HL-60/S4 treated with phorbol 12-myristate 13-acetate at 8.2 ng/mL for 4 days and 3 days (cell line): ENCODE results near the gene BRD4.
"Not testable (repeated sequence)": the region's sequence is repeated elsewhere in the genome, so short reads cannot be mapped to it uniquely, and the experiment has no call there.

Experiments
- in situ Hi-C: fragments of 300-500 bp; cut with MboI; formaldehyde crosslinking; loops from 2 replicates; pipeline ENCODE4 v1.15.0; 2022; ENCODE audit warnings: low sequenced_read_pairs

Gene BRD4

GRCh38 chr19:15332311-15332996 is at the start of gene BRD4:
BRD4 (minus strand) TSS chr19:15332539; CDS start chr19:15273099, 59,440 bp downstream.
- in situ Hi-C loops, result no loop called here

- in situ Hi-C loops, result no loop called here
Observed at GRCh38 chr19:15381864-15382263, 49.5 kb upstream of the BRD4 start.

GRCh38 chr19:15381429-15381828 is 49.1 kb upstream of the BRD4 start:
- in situ Hi-C loops, result no loop called here

GRCh38 chr19:15379999-15380647 is 47.8 kb upstream of the BRD4 start:
- in situ Hi-C loops, result no loop called here

- in situ Hi-C loops, result no loop called here
Observed at GRCh38 chr19:15379083-15379998, 47.0 kb upstream of the BRD4 start, which contains the start of gene AKAP8. AKAP8 (minus strand) TSS chr19:15379787; CDS start chr19:15379731, 56 bp downstream.

GRCh38 chr19:15378534-15379082 is 46.3 kb upstream of the BRD4 start:
- in situ Hi-C loops, result no loop called here

- in situ Hi-C loops, result no loop called here
Observed at GRCh38 chr19:15374796-15375440, 42.6 kb upstream of the BRD4 start.

GRCh38 chr19:15374105-15374651 is 41.8 kb upstream of the BRD4 start:
- in situ Hi-C loops, result no loop called here

- in situ Hi-C loops, result no loop called here
Observed at GRCh38 chr19:15373644-15374043, 41.3 kb upstream of the BRD4 start.

GRCh38 chr19:15372891-15373301 is 40.6 kb upstream of the BRD4 start:
- in situ Hi-C loops, result no loop called here

GRCh38 chr19:15372470-15372869 is 40.1 kb upstream of the BRD4 start:
- in situ Hi-C loops, result no loop called here

- in situ Hi-C loops, result no loop called here
Observed at GRCh38 chr19:15371786-15372380, 39.5 kb upstream of the BRD4 start.

GRCh38 chr19:15371119-15371518 is 38.8 kb upstream of the BRD4 start:
- in situ Hi-C loops, result no loop called here

- in situ Hi-C loops, result no loop called here
Observed at GRCh38 chr19:15369594-15369891, 37.2 kb upstream of the BRD4 start.

- in situ Hi-C loops, result no loop called here
Observed at GRCh38 chr19:15368798-15369593, 36.7 kb upstream of the BRD4 start.

GRCh38 chr19:15368051-15368632 is 35.8 kb upstream of the BRD4 start:
- in situ Hi-C loops, result no loop called here

GRCh38 chr19:15367439-15367838 is 35.1 kb upstream of the BRD4 start:
- in situ Hi-C loops, result no loop called here

- in situ Hi-C loops, result no loop called here
Observed at GRCh38 chr19:15365264-15365663, 32.9 kb upstream of the BRD4 start.

- in situ Hi-C loops, result not testable (repeated sequence)
Observed at GRCh38 chr19:15363791-15364190, 31.5 kb upstream of the BRD4 start.
